ENCODE results near the gene DHCR24.

DNA sequence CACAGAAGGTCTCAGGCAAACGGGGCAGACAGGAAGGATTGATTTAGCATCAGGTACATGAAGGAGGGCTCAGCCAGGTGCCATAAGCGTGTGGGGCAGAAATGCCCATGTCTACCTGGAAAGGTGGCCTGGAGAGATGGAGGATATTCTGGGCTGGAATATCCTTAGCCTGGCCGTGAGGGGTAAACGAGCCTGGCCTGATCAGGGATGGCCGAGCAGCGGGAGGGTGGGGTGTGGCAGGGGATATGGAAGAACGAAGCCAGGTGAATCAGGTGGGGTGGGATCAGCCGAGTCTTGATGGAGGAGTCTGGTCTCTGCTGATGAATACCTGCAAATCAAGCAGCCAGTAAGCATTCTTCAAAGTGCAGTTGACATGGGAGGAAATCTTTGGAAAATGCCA is 50.4 kb downstream of the DHCR24 start:
- TF ChIP-seq, protein P1, sequence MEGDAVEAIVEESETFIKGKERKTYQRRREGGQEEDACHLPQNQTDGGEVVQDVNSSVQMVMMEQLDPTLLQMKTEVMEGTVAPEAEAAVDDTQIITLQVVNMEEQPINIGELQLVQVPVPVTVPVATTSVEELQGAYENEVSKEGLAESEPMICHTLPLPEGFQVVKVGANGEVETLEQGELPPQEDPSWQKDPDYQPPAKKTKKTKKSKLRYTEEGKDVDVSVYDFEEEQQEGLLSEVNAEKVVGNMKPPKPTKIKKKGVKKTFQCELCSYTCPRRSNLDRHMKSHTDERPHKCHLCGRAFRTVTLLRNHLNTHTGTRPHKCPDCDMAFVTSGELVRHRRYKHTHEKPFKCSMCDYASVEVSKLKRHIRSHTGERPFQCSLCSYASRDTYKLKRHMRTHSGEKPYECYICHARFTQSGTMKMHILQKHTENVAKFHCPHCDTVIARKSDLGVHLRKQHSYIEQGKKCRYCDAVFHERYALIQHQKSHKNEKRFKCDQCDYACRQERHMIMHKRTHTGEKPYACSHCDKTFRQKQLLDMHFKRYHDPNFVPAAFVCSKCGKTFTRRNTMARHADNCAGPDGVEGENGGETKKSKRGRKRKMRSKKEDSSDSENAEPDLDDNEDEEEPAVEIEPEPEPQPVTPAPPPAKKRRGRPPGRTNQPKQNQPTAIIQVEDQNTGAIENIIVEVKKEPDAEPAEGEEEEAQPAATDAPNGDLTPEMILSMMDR (optimal IDR thresholded peaks at IDR 0.05 in 1 of 3, IDR thresholded peaks at IDR 0.05 in 1 of 3, conservative IDR thresholded peaks at IDR 0.05 in 1 of 3; ENCODE audit: extremely low read depth in 1 of 3, insufficient read depth in 2 of 3, low read length in 3 of 3) = no peak
- no peak for TF ChIP-seq EZH2 (IDR thresholded peaks at IDR 0.05; ENCODE audit: low read length)

All from keratinocyte (primary cell).